Hepatocyte (in vitro differentiated cells): ENCODE measurements around the gene HBQ1. TPM values are rescaled to one million over a fixed set of nuclear protein-coding genes. Genes with fewer than 3 reads are reported as not detected.
A peak's percentile ranks its signal among the peaks of the same experiment; 100 is the strongest.
"Not testable (repeated sequence)": the region's sequence is repeated elsewhere in the genome, so short reads cannot be mapped to it uniquely, and the experiment has no call there.

Source experiments
- DNase-seq: peaks from one replicate; pipeline ENCODE4 v3.0.0-alpha.2; 2016; ENCODE audit warnings: low spot score
- H2AFZ ChIP-seq: fragments of 200-600 bp; sonication (generic); 2 replicates; pipeline ENCODE4 v1.6.0; 2016; ENCODE audit warnings: antibody characterized with exemption, mild to moderate bottlenecking
- H3K27ac ChIP-seq: fragments of 200-600 bp; sonication (generic); 2 replicates; pipeline ENCODE4 v1.5.1; 2016; ENCODE audit warnings: mild to moderate bottlenecking
- H3K27me3 ChIP-seq: fragments of 200-600 bp; sonication (generic); 2 replicates; pipeline ENCODE4 v1.6.1; 2016
- H3K36me3 ChIP-seq: fragments of 200-600 bp; sonication (generic); replicated peaks from 2 replicates; pipeline ENCODE4 v1.5.1; 2016; ENCODE audit warnings: low read depth; ENCODE audit not compliant: insufficient read depth
- H3K4me1 ChIP-seq: fragments of 200-600 bp; sonication (generic); 2 replicates; pipeline ENCODE4 v1.5.1; 2016; ENCODE audit warnings: mild to moderate bottlenecking, moderate library complexity; ENCODE audit not compliant: insufficient read depth
- H3K4me2 ChIP-seq: fragments of 200-600 bp; sonication (generic); 2 replicates; pipeline ENCODE4 v1.6.0; 2016
- H3K4me3 ChIP-seq: fragments of 200-600 bp; sonication (generic); 2 replicates; pipeline ENCODE4 v1.5.1; 2016; ENCODE audit warnings: mild to moderate bottlenecking
- H3K79me2 ChIP-seq: fragments of 200-600 bp; sonication (generic); 2 replicates; pipeline ENCODE4 v1.6.0; 2017; ENCODE audit warnings: mild to moderate bottlenecking
- H3K9me2 ChIP-seq: fragments of 200-600 bp; sonication (generic); replicated peaks from 2 replicates; pipeline ENCODE4 v1.6.0; 2017; ENCODE audit warnings: mild to moderate bottlenecking; ENCODE audit not compliant: insufficient read depth
- H3K9me3 ChIP-seq: fragments of 200-600 bp; sonication (generic); 2 replicates; pipeline ENCODE4 v1.5.1; 2016; ENCODE audit warnings: low read depth, mild to moderate bottlenecking
- H4K20me1 ChIP-seq: fragments of 200-600 bp; sonication (generic); 2 replicates; pipeline ENCODE4 v1.6.0; 2016; ENCODE audit warnings: mild to moderate bottlenecking; ENCODE audit not compliant: insufficient read depth, poor library complexity, severe bottlenecking
- CTCF ChIP-seq: fragments of 200-600 bp; sonication (generic); IDR thresholded peaks from 2 replicates; pipeline ENCODE4 v1.5.1; 2016; ENCODE audit warnings: antibody characterized with exemption, mild to moderate bottlenecking; ENCODE audit not compliant: poor library complexity
- EZH2 ChIP-seq: fragments of 200-600 bp; sonication (generic); IDR thresholded peaks from 2 replicates; pipeline ENCODE4 v1.6.1; 2016; ENCODE audit warnings: antibody characterized with exemption, mild to moderate bottlenecking, borderline replicate concordance
- EZH2phosphoT487 ChIP-seq: fragments of 200-600 bp; sonication (generic); IDR thresholded peaks from one replicate; pipeline ENCODE4 v1.6.1; 2018; ENCODE audit warnings: antibody characterized with exemption, mild to moderate bottlenecking, low read depth, moderate library complexity; ENCODE audit not compliant: unreplicated experiment, severe bottlenecking
- WGBS: methylation state at CpG from one replicate; pipeline ENCODE4 v1.1.6; 2016; ENCODE audit warnings: low lambda C conversion rate; ENCODE audit errors: missing lambda C conversion rate; 5-methylcytosine and 5-hydroxymethylcytosine counted together
- polyA plus RNA-seq: library from polyadenylated mRNA; unstranded; fragments of >200 nt; fragmentation: Nextera tagmentation; extraction: Ambion mirVana; gene quantifications from 2 replicates; pipeline ENCODE4 v1.2.1, GENCODE V29; 2016
- total RNA-seq: library from RNA; depleted of rRNA; stranded (reverse); fragments of >200 nt; gene quantifications from 2 replicates; pipeline ENCODE4 v1.2.3, GENCODE V29; 2014

The HBQ1 gene
- total and polyA plus RNA-seq, 2 experiments from 2014 or later, result 0.30 TPM; not detected in 1

GRCh38 chr16:175011-175949, 5.0 kb upstream of the HBQ1 start:
- TF ChIP-seq CTCF (no peak), EZH2phosphoT487 (no peak), EZH2 (no peak)
- H3K4me2 ChIP-seq, result no peak overlapping the region
- no peak overlapping the region for H3K4me3 ChIP-seq
- no peaks in the 10 kb centered on the region for H3K9me2 ChIP-seq
- H3K27me3 ChIP-seq, result peaks cover 52% of the 10 kb centered on the region
- no peak overlapping the region for H2AFZ ChIP-seq
- H3K9me3 ChIP-seq, result no peaks in the 10 kb centered on the region
- no peaks in the 10 kb centered on the region for H4K20me1 ChIP-seq
- no peaks in the 10 kb centered on the region for H3K79me2 ChIP-seq
- WGBS, result 44% methylated on average over 8 of the region's 8 CpGs
- peaks cover 3% of the 10 kb centered on the region for H3K4me1 ChIP-seq
- no peaks in the 10 kb centered on the region for H3K36me3 ChIP-seq
- H3K27ac ChIP-seq, result no peak overlapping the region
- DNase-seq, result no peak

- H3K9me3 ChIP-seq, H4K20me1 ChIP-seq, H3K27ac ChIP-seq, H3K4me1 ChIP-seq, H2AFZ ChIP-seq, H3K9me2 ChIP-seq, DNase-seq, H3K36me3 ChIP-seq, H3K79me2 ChIP-seq, H3K4me3 ChIP-seq, H3K4me2 ChIP-seq: not testable (repeated sequence)
- H3K27me3 ChIP-seq, result peaks cover 49% of the 10 kb centered on the region
- TF ChIP-seq EZH2, result peak; percentile 40
- WGBS, result 3% methylated on average over 23 of the region's 39 CpGs
Observed at GRCh38 chr16:176006-176405, 4.3 kb upstream of the HBQ1 start.

- not testable (repeated sequence) for H3K9me3 ChIP-seq, H3K79me2 ChIP-seq, DNase-seq, H3K4me3 ChIP-seq, H3K9me2 ChIP-seq, H3K36me3 ChIP-seq, H2AFZ ChIP-seq, H3K27ac ChIP-seq, H3K4me2 ChIP-seq, H4K20me1 ChIP-seq
- 9% methylated on average over 32 of the region's 88 CpGs for WGBS
- peak; percentile 51 for TF ChIP-seq EZH2
- Histone ChIP-seq H3K4me1 (peaks cover 11% of the 10 kb centered on the region), H3K27me3 (peaks cover 44% of the 10 kb centered on the region)
Observed at GRCh38 chr16:176477-177382, 3.5 kb upstream of the HBQ1 start, which contains the start of gene HBA1. Gene HBA1, plus strand, starts transcription at chr16:176680. Its CDS starts 37 bp downstream, at chr16:176717.

- 38% methylated on average over 8 of the region's 13 CpGs for WGBS
- Histone ChIP-seq H2AFZ (no peak overlapping the region), H3K27ac (no peak overlapping the region), H3K4me2 (no peak overlapping the region), H3K4me1 (peaks cover 11% of the 10 kb centered on the region), H3K27me3 (peaks cover 43% of the 10 kb centered on the region), H3K9me3 (no peaks in the 10 kb centered on the region), H4K20me1 (peaks cover 4% of the 10 kb centered on the region), H3K36me3 (no peaks in the 10 kb centered on the region), H3K4me3 (no peak overlapping the region), H3K9me2 (no peaks in the 10 kb centered on the region), H3K79me2 (no peaks in the 10 kb centered on the region)
- DNase-seq, result peak; percentile 23
- TF ChIP-seq EZH2phosphoT487 (no peak), CTCF (no peak), EZH2 (no peak)
Observed at GRCh38 chr16:177394-177822, 2.9 kb upstream of the HBQ1 start.
